ENCODE measurements around the gene SLC4A4.
A peak's percentile ranks its signal among the peaks of the same experiment; 100 is the strongest.

The SLC4A4 gene

GRCh38 chr4:71549516-71550160, 210.8 kb downstream of the SLC4A4 start:
- no peak for DNase-seq

DNA sequence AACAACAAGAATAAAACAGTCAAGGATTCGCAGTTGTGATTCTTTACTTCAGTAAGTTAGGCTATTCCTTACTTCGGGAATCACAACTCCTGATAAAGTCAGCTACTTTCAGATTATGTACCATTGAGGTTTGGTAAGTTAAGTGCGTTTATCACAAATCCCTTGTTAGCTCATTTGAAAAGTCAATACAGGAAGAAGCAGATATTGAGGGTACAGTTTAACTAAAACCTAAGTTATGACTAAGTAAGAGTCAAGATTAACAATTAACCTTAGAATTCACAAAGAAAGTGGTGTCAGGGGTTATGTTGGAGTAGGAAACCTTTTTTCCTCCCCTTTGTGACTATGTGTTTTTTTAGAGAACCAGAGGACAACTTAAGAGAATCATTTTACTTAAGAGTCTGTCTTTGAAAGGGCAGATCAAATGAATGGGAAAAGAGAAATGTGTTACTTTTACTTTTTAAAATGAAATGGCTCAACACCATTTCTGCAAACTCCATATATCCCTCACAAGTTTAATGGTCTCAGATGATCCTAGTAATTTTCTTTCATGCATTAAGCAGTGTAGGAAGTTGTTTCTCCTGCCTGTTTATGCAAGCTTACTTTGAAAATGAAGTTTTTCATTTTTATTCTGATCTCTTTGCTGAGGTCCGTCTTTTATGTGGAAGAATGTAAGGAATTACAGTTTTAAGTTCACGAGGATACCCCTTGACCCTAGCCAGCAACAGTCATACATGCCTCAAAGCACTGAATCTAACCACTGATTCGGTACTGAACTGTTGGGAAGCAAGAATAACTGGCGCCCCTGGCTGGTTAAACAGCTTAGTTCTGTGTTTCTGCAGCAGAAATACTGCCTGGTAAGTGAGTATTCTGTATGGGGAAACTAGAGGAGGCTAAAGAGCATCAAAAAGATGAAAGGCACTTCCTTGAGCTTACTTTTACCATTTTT, 211.7 kb downstream of the SLC4A4 start:
- no peak for DNase-seq

- no peak for DNase-seq
These were observed 214.8 kb downstream of the SLC4A4 start for GRCh38 chr4:71553605-71554004.

- DNase-seq = no peak
These were observed 215.2 kb downstream of the SLC4A4 start for GRCh38 chr4:71554025-71554424.

DNA sequence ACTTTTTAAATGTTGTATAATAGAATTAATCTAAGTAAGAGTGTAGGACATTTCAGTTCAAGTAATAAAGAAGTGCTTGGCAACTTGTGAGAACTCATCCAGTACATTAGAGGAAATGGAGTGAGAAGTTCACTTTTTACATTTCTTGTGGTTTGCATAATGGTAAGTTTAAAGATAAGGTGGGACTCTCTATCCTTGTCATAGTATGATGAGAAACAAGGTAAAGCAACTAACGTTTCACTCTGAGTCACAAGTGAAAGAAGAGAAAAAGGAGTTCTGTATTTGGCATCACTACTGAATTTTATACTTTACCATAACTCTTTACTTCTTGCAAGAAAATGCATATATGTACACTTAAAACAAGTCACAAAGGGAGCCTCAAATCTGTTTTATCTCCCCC, 219.4 kb downstream of the SLC4A4 start:
- DNase-seq = no peak

DNA sequence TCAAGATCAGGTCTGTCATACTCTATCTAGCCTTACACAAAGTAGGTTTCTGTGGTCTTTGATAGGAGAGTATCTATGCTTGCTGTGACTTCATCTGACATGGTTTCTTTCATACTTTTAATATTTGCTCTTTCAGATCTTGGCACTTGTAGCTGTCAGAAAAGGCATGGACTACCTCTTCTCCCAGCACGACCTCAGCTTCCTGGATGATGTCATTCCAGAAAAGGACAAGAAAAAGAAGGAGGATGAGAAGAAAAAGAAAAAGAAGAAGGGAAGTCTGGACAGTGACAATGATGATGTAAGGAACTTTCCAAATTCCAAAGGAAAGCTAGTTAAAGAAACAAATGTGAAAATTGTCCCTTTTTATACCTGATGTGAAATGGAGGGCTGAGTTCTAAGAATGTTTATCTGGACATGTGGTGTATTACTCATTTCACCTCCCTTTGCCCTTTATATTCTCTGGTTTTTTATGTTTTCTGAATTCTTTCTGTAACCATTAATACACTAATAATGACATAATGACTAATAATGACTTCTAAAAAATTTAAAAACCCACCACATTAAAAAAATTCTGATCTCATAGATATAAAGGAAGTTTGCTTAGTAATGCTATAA, 221.2 kb downstream of the SLC4A4 start:
- DNase-seq = no peak

- DNase-seq = no peak
These were observed 226.0 kb downstream of the SLC4A4 start for GRCh38 chr4:71564775-71565174.

GRCh38 chr4:71566856-71567255, 228.0 kb downstream of the SLC4A4 start:
- DNase-seq = no peak

- DNase-seq = no peak
These were observed 229.3 kb downstream of the SLC4A4 start for GRCh38 chr4:71568131-71568530.

DNA sequence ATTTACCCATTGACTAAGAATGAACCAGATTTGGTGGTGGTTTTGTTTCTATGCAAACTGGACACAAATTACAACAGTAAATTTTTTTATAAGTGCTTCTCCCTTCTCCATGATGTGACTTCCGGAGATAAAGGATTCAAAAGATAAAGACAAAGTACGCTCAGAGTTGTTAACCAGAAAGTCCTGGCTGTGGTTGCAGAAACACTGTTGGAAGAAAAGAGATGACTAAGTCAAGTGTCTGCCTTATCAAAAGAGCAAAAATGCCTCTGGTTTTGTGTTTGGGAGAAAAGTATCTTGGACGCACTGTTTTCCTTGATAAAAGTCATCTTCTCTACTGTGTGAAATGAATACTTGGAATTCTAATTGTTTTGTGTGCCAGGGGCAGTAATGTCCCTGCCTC, 231.7 kb downstream of the SLC4A4 start:
- no peak for DNase-seq

DNA sequence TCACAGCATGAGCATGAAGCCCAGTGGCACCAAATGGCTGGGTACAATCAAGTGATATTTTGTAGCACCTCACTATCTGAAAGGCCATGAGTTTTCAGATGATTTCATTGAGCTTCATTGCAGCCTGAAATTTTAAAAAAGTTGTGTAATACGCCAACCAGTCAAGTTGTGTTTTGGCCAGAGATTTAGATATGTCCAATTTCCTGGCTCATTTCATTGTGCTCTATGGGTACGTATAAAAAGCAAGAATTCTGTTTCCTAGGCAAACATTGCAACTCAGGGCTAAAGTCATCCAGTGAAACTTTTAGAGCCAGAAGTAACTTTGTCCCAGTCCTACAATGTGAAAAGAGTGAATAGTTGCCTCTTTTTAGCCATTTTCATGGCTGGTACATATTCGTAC, 232.5 kb downstream of the SLC4A4 start:
- no peak for DNase-seq

DNA sequence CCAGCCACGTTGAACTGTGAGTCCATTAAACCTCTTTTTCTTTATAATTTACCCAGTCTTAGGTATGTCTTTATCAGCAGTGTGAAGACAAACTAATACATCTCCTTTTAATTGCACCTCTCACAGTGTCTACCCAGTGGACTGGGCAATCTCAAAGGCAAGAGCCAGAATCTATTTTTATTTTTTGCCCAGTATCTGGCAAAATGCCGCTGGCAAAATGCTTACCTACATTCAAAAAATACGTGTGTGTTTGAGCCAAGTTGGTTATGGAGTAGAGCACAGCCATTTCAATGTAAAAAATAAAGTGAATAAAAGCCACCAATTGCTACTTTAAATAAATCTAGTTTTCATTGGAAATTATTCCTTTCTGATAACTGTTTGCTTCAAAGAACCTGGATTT, 245.2 kb downstream of the SLC4A4 start:
- no peak for DNase-seq

- no peak for DNase-seq
These were observed 245.8 kb downstream of the SLC4A4 start for GRCh38 chr4:71584585-71584984.

- DNase-seq = no peak
These were observed 247.4 kb downstream of the SLC4A4 start for GRCh38 chr4:71586087-71586763.

GRCh38 chr4:71587995-71588394, 249.2 kb downstream of the SLC4A4 start:
- no peak for DNase-seq

GRCh38 chr4:71592793-71593192, 254.0 kb downstream of the SLC4A4 start:
- DNase-seq = no peak

GRCh38 chr4:71593311-71593710, 254.5 kb downstream of the SLC4A4 start:
- no peak for DNase-seq

GRCh38 chr4:71595576-71596108, 256.8 kb downstream of the SLC4A4 start:
- DNase-seq = peak; percentile 51

- DNase-seq = no peak
These were observed 260.8 kb downstream of the SLC4A4 start for GRCh38 chr4:71599578-71599977.

- no peak for DNase-seq
These were observed 263.6 kb downstream of the SLC4A4 start for GRCh38 chr4:71602289-71602900.

DNA sequence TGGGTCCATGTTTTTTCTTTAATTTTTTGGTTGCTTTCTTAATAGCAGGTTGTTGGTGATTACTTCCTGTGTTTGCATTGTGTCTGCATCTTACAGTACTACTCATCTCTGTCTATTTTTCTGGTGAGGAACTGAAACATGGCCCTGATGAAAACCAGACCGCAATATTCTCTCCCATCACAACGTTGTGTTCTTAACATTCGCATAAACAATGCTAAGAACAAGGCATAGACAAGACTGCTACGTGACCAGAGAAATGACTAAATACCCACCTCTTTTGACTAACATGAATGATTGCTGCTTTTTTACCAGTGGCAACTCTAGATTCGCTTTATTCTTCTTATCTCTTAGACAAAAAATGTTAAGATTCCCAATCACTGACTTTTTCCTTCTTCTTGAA, 266.0 kb downstream of the SLC4A4 start:
- DNase-seq = no peak

- no peak for DNase-seq
These were observed 268.3 kb downstream of the SLC4A4 start for GRCh38 chr4:71607109-71607508.
